Stimulated activated effector memory CD8-positive, alpha-beta T cell treated with anti-CD3 and anti-CD28 coated beads, Interleukin-12 subunit alpha, Interleukin-12 subunit beta, amount 100 ng/mL, for 72 hours (primary cell): ENCODE measurements around the gene IFITM1.
"Not testable (repeated sequence)": the region's sequence is repeated elsewhere in the genome, so short reads cannot be mapped to it uniquely, and the experiment has no call there.

Experiments used
- ATAC-seq: fragments of 150-1000 bp; cut with Tn5 transposase; 2 replicates; pipeline ENCODE4 v1.10.0; 2021
- DNase-seq, 2 donors: peaks; one replicate each; pipeline ENCODE4 v3.0.0; 2021 to 2022; ENCODE audit warnings: low spot score in 2 of 2
- H3K27ac Mint-ChIP-seq: one replicate; pipeline ENCODE4 v1.8.0; 2022; ENCODE audit warnings: mild to moderate bottlenecking, mixed read lengths
- H3K36me3 Mint-ChIP-seq: one replicate; pipeline ENCODE4 v1.8.0; 2022; ENCODE audit warnings: mild to moderate bottlenecking, mixed read lengths
- H3K4me1 Mint-ChIP-seq: one replicate; pipeline ENCODE4 v1.8.0; 2022; ENCODE audit warnings: mixed read lengths
- H3K4me3 Mint-ChIP-seq: one replicate; pipeline ENCODE4 v1.8.0; 2022; ENCODE audit warnings: mild to moderate bottlenecking, mixed read lengths
- H3K9me3 Mint-ChIP-seq: one replicate; pipeline ENCODE4 v1.8.0; 2022; ENCODE audit warnings: mixed read lengths

The IFITM1 gene

GRCh38 chr11:297051-297585 lies 16.7 kb upstream of the IFITM1 start:
- ATAC-seq, result peak; percentile 17
- Mint-ChIP-seq H3K36me3 (peaks cover 11% of the 10 kb centered on the region), H3K27ac (peak overlapping the region; percentile 85), H3K9me3 (no peaks in the 10 kb centered on the region), H3K4me1 (peaks cover 23% of the 10 kb centered on the region), H3K4me3 (peak overlapping the region; percentile 39)
- DNase-seq, result no peak

GRCh38 chr11:297586-298405 lies 16.0 kb upstream of the IFITM1 start:
- H3K36me3 Mint-ChIP-seq, result peaks cover 11% of the 10 kb centered on the region
- peaks cover 25% of the 10 kb centered on the region for H3K4me1 Mint-ChIP-seq
- H3K9me3 Mint-ChIP-seq, result no peaks in the 10 kb centered on the region
- peak overlapping the region; percentile 85 for H3K27ac Mint-ChIP-seq
- peak overlapping the region; percentile 39 for H3K4me3 Mint-ChIP-seq
- peak; percentile 68 for ATAC-seq
- DNase-seq, result no peak

- no peak overlapping the region for H3K27ac Mint-ChIP-seq
- no peak overlapping the region for H3K4me3 Mint-ChIP-seq
- no peak for DNase-seq
- ATAC-seq, result no peak
- peaks cover 11% of the 10 kb centered on the region for H3K36me3 Mint-ChIP-seq
- no peaks in the 10 kb centered on the region for H3K9me3 Mint-ChIP-seq
- H3K4me1 Mint-ChIP-seq, result peaks cover 29% of the 10 kb centered on the region
These were observed 15.3 kb upstream of the IFITM1 start for GRCh38 chr11:298406-299065.

- no peak within 1 kb of the TSS for H3K4me3 Mint-ChIP-seq
- no peaks in the 10 kb centered on the region for H3K9me3 Mint-ChIP-seq
- ATAC-seq (no peak), DNase-seq (no peak)
- H3K36me3 Mint-ChIP-seq, result peaks cover 6% of the 10 kb centered on the region
- H3K27ac Mint-ChIP-seq, result no peak within 1 kb of the TSS
- peaks cover 29% of the 10 kb centered on the region for H3K4me1 Mint-ChIP-seq
These were observed 14.6 kb upstream of the IFITM1 start, which contains the start of gene IFITM5 for GRCh38 chr11:299081-299891. Gene IFITM5 (minus strand): TSS chr11:299526. CDS start chr11:299490, 36 bp downstream.

- Mint-ChIP-seq H3K4me1 (peaks cover 32% of the 10 kb centered on the region), H3K4me3 (no peak overlapping the region), H3K9me3 (no peaks in the 10 kb centered on the region), H3K27ac (no peak overlapping the region), H3K36me3 (peaks cover 6% of the 10 kb centered on the region)
- no peak for ATAC-seq
- DNase-seq, result no peak
These were observed 13.7 kb upstream of the IFITM1 start for GRCh38 chr11:299951-300735.

- ATAC-seq (no peak), DNase-seq (no peak)
- Mint-ChIP-seq H3K4me1 (peaks cover 33% of the 10 kb centered on the region), H3K4me3 (no peak overlapping the region), H3K27ac (no peak overlapping the region), H3K9me3 (no peaks in the 10 kb centered on the region), H3K36me3 (peaks cover 14% of the 10 kb centered on the region)
These were observed 10.5 kb upstream of the IFITM1 start for GRCh38 chr11:303363-303762.

- no peak overlapping the region for H3K27ac Mint-ChIP-seq
- peaks cover 39% of the 10 kb centered on the region for H3K4me1 Mint-ChIP-seq
- ATAC-seq (no peak), DNase-seq (no peak)
- no peaks in the 10 kb centered on the region for H3K9me3 Mint-ChIP-seq
- peaks cover 21% of the 10 kb centered on the region for H3K36me3 Mint-ChIP-seq
- no peak overlapping the region for H3K4me3 Mint-ChIP-seq
These were observed 9.8 kb upstream of the IFITM1 start for GRCh38 chr11:304061-304506.

GRCh38 chr11:304915-305843 lies 8.7 kb upstream of the IFITM1 start:
- H3K9me3 Mint-ChIP-seq, result no peaks in the 10 kb centered on the region
- DNase-seq (no peak), ATAC-seq (no peak)
- peaks cover 46% of the 10 kb centered on the region for H3K4me1 Mint-ChIP-seq
- H3K4me3 Mint-ChIP-seq, result no peak overlapping the region
- no peak overlapping the region for H3K27ac Mint-ChIP-seq
- peaks cover 30% of the 10 kb centered on the region for H3K36me3 Mint-ChIP-seq

- no peaks in the 10 kb centered on the region for H3K9me3 Mint-ChIP-seq
- ATAC-seq, result no peak
- H3K4me3 Mint-ChIP-seq, result peak overlapping the region; percentile 90
- no peak overlapping the region for H3K27ac Mint-ChIP-seq
- H3K36me3 Mint-ChIP-seq, result peaks cover 30% of the 10 kb centered on the region
- H3K4me1 Mint-ChIP-seq, result peaks cover 39% of the 10 kb centered on the region
- no peak for DNase-seq
These were observed 8.0 kb upstream of the IFITM1 start for GRCh38 chr11:305844-306211.

GRCh38 chr11:306645-307371 lies 7.0 kb upstream of the IFITM1 start:
- Mint-ChIP-seq H3K27ac (peak overlapping the region; percentile 29), H3K9me3 (no peaks in the 10 kb centered on the region), H3K4me1 (peaks cover 40% of the 10 kb centered on the region), H3K36me3 (peaks cover 30% of the 10 kb centered on the region), H3K4me3 (peak overlapping the region; percentile 90)
- no peak for DNase-seq
- no peak for ATAC-seq

- peak within 1 kb of the TSS; percentile 90 for H3K4me3 Mint-ChIP-seq
- H3K27ac Mint-ChIP-seq, result peak within 1 kb of the TSS; percentile 90
- H3K36me3 Mint-ChIP-seq, result peaks cover 30% of the 10 kb centered on the region
- peak; percentile 62 for ATAC-seq
- not testable (repeated sequence) for H3K9me3 Mint-ChIP-seq, DNase-seq
- peaks cover 48% of the 10 kb centered on the region for H3K4me1 Mint-ChIP-seq
These were observed 5.8 kb upstream of the IFITM1 start, which contains the start of gene IFITM2 for GRCh38 chr11:307766-308708. Gene IFITM2 (plus strand): TSS chr11:307816. CDS start chr11:308193, 377 bp downstream.
